Heart right ventricle (tissue), 16 donors: ENCODE measurements around the gene PSME1. TPM values are rescaled to one million over a fixed set of nuclear protein-coding genes. Genes with fewer than 3 reads are reported as not detected.
A peak's percentile ranks its signal among the peaks of the same experiment; 100 is the strongest.

Experiments
- ATAC-seq, 8 donors: fragments of 200-7000 bp; cut with Tn5 transposase; one replicate each; pipeline ENCODE4 v1.9.1; 2020; ENCODE audit warnings: mild to moderate bottlenecking in 8 of 8, moderate library complexity in 8 of 8, moderate number of reproducible peaks in 1 of 8
- DNase-seq, 2 donors: peaks; one replicate each; pipeline ENCODE4 v3.0.0-alpha.2; 2020
- H3K27ac ChIP-seq, 10 donors: fragments of 200-600 bp; sonication (generic) in 2 of 10; one replicate each; pipeline versions ENCODE4 v1.5.0 to v1.8.0; 2020 to 2022; ENCODE audit warnings: mild to moderate bottlenecking in 3 of 10
- H3K27me3 ChIP-seq, 7 donors: fragments of 200-600 bp; one replicate each; pipeline ENCODE4 v1.8.0; 2021 to 2022; ENCODE audit warnings: mild to moderate bottlenecking in 2 of 7
- H3K36me3 ChIP-seq, 9 donors: fragments of 200-600 bp; sonication (generic) in 1 of 9; one replicate each; pipeline versions ENCODE4 v1.5.0 to v1.8.0; 2020 to 2022; ENCODE audit warnings: mild to moderate bottlenecking in 2 of 9
- H3K4me1 ChIP-seq, 9 donors: fragments of 200-600 bp; sonication (generic) in 1 of 9; one replicate each; pipeline versions ENCODE4 v1.5.0 to v1.8.0; 2020 to 2022; ENCODE audit warnings: mild to moderate bottlenecking in 4 of 9
- H3K4me3 ChIP-seq, 10 donors: fragments of 200-600 bp; sonication (generic) in 2 of 10; one replicate each; pipeline versions ENCODE4 v1.5.0 to v1.8.0; 2020 to 2022; ENCODE audit warnings: mild to moderate bottlenecking in 7 of 10, moderate library complexity in 2 of 10
- H3K9me3 ChIP-seq, 11 donors: fragments of 200-600 bp in 10 of 11; sonication (generic) in 2 of 11; one replicate each; pipeline versions ENCODE4 v1.5.0 to v1.8.0; 2013 to 2022; ENCODE audit warnings: mild to moderate bottlenecking in 2 of 11, control low read depth in 1 of 11, moderate library complexity in 1 of 11
- CTCF ChIP-seq, 9 donors: fragments of 200-600 bp; sonication (generic) in 2 of 9; IDR thresholded peaks; one replicate each; pipeline versions ENCODE4 v1.5.0 to v1.8.0; 2021 to 2022; ENCODE audit warnings: antibody characterized with exemption in 9 of 9, mild to moderate bottlenecking in 5 of 9, moderate library complexity in 1 of 9
- WGBS, 2 donors: extraction: QIAGEN DNeasy Blood & Tissue Kit; methylation state at CpG; one replicate each; pipeline ENCODE4 v1.1.7; 2013; ENCODE audit warnings: inconsistent platforms in 1 of 2; 5-methylcytosine and 5-hydroxymethylcytosine counted together
- intact Hi-C, 10 donors: fragments of 100-400 bp; cut with DNase I; formaldehyde crosslinking; loops; one replicate each; pipeline versions ENCODE4 v1.11.1 to v1.14.2; 2022
- polyA plus RNA-seq, 2 donors: library from polyadenylated mRNA; stranded (reverse); fragments of 200-250 nt; gene quantifications; one replicate each; pipeline ENCODE4 v1.2.3, GENCODE V29; 2013
- total RNA-seq, 10 donors: library from RNA; stranded (reverse); fragmentation: NEBNext Ultra II Directional in 3 of 10; extraction: Animal tissue kit (Norgen Biotek cat#: 25700) in 3 of 10; gene quantifications; one replicate each; pipeline versions ENCODE4 v1.2.1 to v1.2.4, GENCODE V29; 2021 to 2023
- donor health status: Arrhythmogenic right ventricular cardiomyopathy.
- donor health status: ischemic (EF 13 %, LVEDD 7.1; RV severe dilation, severe dysfunction).
- donor health status: healthy with polysubstance abuse.
- donor health status: DM: no; HTN: yes; CAD: no.
- donor health status: DM: no; HTN: no; CAD: no.
- donor health status: ischemic (EF 25% LVEDD 6.9; RV normal size, moderate dysfunction).
- donor health status: ischemic (EF 25% LVEDD 5.7; RV mildly dilated, moderate dysfunction).
- donor health status: healthy.
- donor health status: DM: yes; HTN: yes; CAD: no.
- donor health status: Ischemic cardiomyopathy.
- donor health status: ischemic (EF 35%, LVEDD 5.7; RV mildly dilated, moderate dysfunction).
- donor health status: nonischemic (EF 11% LVEDD 7.7; RV severe dilation, severe dysfunction).
- donor health status: DM: yes; HTN: yes; CAD: no.
- donor health status: PGD.
- donor health status: ischemic (EF 29% LVEDD 5.4; RV normal size, mild dysfunction).
- donor health status: nonischemic (EF 23%, LVEDD 6.1; RV moderate dilation, normal function).

The PSME1 gene
- total and polyA plus RNA-seq, 12 donors = 84.3 to 341 (median 103) TPM

- 20 to 21% methylated on average over 15 of the region's 15 CpGs for WGBS, 2 donors
- TF ChIP-seq CTCF (IDR thresholded peaks at IDR 0.05) = no peak
- peaks cover 0 to 22% (median 15%) of the 10 kb centered on the region in 9 donors for H3K36me3 ChIP-seq
- intact Hi-C loops = loop anchor here in 3 of 10 donors (5.0 kb wide), 2 partner anchors 34 to 49 kb away; partner anchors contain the start of genes PSME2 (in 2 of the 3), RNF31 (in 2 of the 3) and IRF9 (in 1 of the 3)
- no peak for DNase-seq
- peak overlapping the region; percentile 90 to 99 (median 98) for H3K27ac ChIP-seq
- peak overlapping the region; percentile 24 to 80 (median 69) for H3K4me3 ChIP-seq
- ATAC-seq = peak in 4 of 8 donors; percentile 0 to 4 (median 2)
- peaks cover 6 to 41% (median 19%) of the 10 kb centered on the region in 9 donors for H3K4me1 ChIP-seq
- H3K9me3 ChIP-seq = no peaks in the 10 kb centered on the region
- no peaks in the 10 kb centered on the region for H3K27me3 ChIP-seq
These were observed 22.6 kb upstream of the PSME1 start for GRCh38 chr14:24113379-24113800.

GRCh38 chr14:24113801-24114531, 22.0 kb upstream of the PSME1 start:
- Histone ChIP-seq H3K4me3 (peak overlapping the region; percentile 24 to 80 (median 69)), H3K27ac (peak overlapping the region; percentile 90 to 99 (median 98)), H3K36me3 (peaks cover 0 to 28% (median 21%) of the 10 kb centered on the region in 9 donors), H3K27me3 (no peaks in the 10 kb centered on the region), H3K4me1 (peaks cover 6 to 35% (median 17%) of the 10 kb centered on the region in 9 donors), H3K9me3 (no peaks in the 10 kb centered on the region)
- DNase-seq (peak; percentile 82 to 91), ATAC-seq (peak; percentile 39 to 76 (median 64))
- TF ChIP-seq CTCF (IDR thresholded peaks at IDR 0.05) = no peak
- WGBS, 2 donors = 0% methylated on average over 42 of the region's 42 CpGs
- intact Hi-C loops = loop anchor here in 4 of 10 donors (2.0 to 5.0 kb wide), 5 partner anchors 17 to 48 kb away; partner anchors contain the start of genes PSME2 (in 3 of the 4), RNF31 (in 3 of the 4), FITM1 (in 2 of the 4) and EMC9 (in 1 of the 4)

- H3K4me1 ChIP-seq = peaks cover 6 to 32% (median 17%) of the 10 kb centered on the region in 9 donors
- H3K27me3 ChIP-seq = no peaks in the 10 kb centered on the region
- peak within 1 kb of the TSS; percentile 90 to 99 (median 98) for H3K27ac ChIP-seq
- WGBS, 2 donors = 0% methylated on average over 64 to 65 of the region's 65 CpGs
- intact Hi-C loops = loop anchor here in 4 of 10 donors (1.0 to 5.0 kb wide), 6 partner anchors 16 to 48 kb away; partner anchors contain the start of genes PSME2 (in 3 of the 4), RNF31 (in 3 of the 4), FITM1 (in 2 of the 4) and EMC9 (in 1 of the 4)
- peak; percentile 98 to 99 for DNase-seq
- peak within 1 kb of the TSS; percentile 34 to 80 (median 69) for H3K4me3 ChIP-seq
- ATAC-seq = peak; percentile 94 to 96 (median 96)
- TF ChIP-seq CTCF (IDR thresholded peaks at IDR 0.05) = peak in 2 of 9 donors; percentile 6 to 15
- H3K36me3 ChIP-seq = peaks cover 0 to 36% (median 29%) of the 10 kb centered on the region in 9 donors
- no peaks in the 10 kb centered on the region for H3K9me3 ChIP-seq
These were observed 21.2 kb upstream of the PSME1 start, which contains the start of the genes DCAF11 and NRL for GRCh38 chr14:24114532-24115421. Gene DCAF11, plus strand, starts transcription at chr14:24114777. Its CDS starts 818 bp downstream, at chr14:24115595. Gene NRL, minus strand, starts transcription at chr14:24114949. Its CDS starts 32,101 bp downstream, at chr14:24082848.
